ENCODE results near the gene COL4A2.
"Not testable (repeated sequence)": the region's sequence is repeated elsewhere in the genome, so short reads cannot be mapped to it uniquely, and the experiment has no call there.

COL4A2 gene

DNA sequence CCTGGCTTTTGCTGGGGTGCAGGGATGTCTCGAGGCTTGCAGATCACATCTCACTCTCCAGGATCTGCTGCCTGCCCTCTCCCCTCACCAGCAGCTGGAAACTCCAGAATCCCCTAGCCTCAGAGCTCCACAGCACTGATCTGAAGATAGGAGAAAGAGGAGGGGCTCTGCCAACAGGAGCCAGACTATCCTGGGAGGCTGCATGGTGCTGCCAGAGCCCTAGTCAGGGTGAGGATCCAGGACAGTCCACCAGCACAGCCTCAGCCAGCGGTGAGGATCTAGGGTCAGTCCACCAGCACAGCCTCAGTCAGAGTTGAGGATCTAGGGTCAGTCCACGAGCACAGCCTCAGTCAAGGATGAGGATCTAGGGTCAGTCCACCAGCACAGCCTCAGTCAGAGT is 189.2 kb downstream of the COL4A2 start:
- DNase-seq (ENCODE audit: low read depth in 3 of 3), result no peak

DNA sequence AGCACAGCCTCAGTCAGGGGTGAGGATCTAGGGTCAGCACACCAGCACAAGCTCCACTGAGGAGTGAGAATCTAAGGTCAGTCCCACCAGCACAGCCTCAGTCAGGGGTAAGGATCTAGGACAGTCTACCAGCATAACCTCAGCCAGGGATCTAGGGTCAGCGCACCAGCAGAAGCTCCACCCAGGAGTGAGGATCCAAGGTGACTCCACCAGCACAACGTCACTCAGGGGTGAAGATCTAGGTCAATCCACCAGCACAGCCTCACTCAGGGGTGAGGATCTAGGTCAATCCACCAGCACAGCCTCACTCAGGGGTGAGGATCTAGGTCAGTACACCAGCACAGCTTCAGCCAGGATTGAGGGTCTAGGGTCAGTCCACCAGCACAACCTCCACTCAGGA is 189.9 kb downstream of the COL4A2 start:
- DNase-seq (ENCODE audit: low read depth in 3 of 3), result no peak

DNA sequence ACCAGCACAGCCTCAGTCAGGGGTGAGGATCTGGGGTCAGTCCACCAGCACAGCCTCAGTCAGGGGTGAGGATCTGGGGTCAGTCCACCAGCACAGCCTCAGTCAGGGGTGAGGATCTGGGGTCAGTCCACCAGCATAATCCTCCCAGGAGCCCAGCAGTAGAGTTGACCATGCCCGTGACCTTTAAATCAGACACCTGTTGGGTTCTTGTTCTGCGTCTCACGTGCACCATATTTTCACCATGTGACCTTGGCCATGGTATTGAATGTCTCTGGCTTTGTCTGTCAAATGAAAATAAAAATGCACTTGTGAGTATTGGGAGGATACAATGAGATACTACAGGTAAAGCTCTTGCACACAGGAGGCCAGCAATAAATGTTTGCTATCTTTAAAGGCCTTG is 190.8 kb downstream of the COL4A2 start:
- not testable (repeated sequence) for DNase-seq (ENCODE audit: low read depth in 3 of 3)

DNA sequence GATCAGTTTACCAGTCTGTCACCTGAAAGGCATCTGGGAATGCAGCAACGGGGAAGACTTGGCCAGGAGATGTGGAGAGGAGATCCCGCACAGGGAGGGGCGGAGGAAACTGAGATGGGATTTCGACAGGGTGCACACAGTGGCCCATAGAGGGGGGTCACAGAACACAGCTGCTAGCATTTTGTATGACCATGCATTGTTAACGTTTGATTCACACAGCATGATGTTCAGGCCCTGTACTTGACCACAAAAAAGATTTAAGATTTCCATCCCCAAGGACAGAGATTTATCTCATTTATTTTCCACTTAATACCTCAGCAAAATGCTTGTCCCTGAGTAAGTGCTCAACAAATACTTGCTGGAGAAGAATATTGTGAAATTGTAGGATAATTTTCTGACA is 191.2 kb downstream of the COL4A2 start:
- DNase-seq (ENCODE audit: low read depth in 3 of 3), result no peak

DNA sequence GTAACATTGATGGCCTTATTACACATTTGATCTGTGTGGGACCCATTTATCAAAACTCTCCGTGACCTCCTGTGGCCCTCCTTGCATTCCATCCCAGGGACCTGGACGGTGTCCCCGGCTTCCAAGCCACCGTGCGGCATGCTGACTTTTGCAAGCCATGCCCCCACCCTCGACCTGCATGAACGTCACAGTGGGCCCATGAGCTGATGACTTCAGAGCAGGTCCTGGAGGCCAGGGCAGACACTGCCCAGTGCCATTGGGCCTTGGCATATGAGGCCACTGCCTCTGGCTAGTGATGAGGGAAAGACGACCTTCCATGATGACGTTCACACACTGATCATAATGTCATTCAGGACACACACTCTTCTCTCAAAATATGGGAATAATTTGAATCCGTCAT is 191.7 kb downstream of the COL4A2 start:
- DNase-seq (ENCODE audit: low read depth in 3 of 3), result no peak

DNA sequence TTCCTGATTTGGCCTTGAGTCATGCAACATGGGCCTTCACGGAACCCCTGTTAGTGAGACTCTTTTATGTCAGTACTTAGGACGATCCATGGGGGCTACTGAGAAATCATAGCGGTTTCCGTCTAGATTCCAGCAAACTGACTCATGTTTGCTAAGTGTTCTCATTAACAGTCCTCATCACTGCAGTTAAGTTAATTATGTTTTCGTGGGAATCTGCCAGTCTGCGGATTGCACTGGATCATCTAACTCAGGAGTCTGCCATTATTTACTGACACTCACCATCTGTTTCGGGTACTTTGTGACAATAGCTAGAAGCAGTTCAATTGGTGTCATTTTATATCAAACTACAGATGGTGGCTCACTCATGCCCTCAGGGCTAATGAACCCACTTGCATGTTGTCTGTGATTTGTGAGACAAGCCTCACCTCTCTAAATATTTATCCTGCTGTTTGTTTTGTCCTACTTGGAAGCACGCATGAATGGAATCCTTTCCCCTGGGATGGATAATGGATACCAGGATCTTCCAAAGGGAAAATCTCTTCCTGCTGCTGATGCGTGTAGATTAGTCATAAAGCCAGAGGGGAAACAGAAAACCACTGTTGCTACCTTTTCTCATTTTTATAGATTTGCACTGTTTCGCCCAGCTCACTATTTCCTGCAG is 192.7 kb downstream of the COL4A2 start:
- DNase-seq (ENCODE audit: low read depth in 3 of 3), result no peak

DNA sequence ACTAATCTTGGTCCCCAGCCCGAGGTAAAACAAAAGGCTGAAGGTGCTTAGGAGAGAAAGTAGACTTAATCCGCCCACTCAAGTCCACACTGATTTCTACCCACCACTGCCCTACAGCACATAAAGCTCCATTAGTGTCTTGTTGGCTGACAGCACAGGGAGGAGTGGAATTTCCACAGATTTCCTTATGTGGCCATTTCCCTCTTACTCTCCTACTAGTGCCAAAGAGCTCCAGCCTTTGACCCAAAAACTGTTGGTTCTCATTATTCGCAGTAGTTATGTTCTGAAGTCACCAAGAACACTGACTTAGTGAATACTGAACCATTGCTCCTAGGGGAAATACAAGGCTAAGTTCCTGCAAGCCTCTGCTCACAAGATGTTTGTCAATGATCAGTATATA is 193.3 kb downstream of the COL4A2 start:
- DNase-seq (ENCODE audit: low read depth in 3 of 3), result no peak

DNA sequence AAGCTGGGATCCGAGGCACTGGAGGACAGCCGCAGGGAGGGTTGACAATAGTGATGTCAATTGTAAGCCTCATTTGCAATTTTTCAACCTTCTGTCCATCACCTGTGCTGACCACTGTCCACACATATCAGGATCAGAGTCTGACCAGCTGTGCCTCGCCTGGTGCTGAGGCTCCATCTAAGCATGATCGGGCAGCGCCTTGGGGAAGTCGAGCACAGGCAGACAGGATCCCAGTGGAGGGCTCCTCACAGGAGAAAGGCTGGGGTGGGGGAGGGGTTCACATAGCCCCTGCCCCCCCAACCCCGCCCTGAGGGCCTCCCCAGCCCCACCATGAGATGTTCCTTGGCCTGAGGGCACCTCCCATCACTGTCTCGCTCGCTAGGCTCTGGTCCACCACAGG is 194.1 kb downstream of the COL4A2 start:
- no peak for DNase-seq (ENCODE audit: low read depth in 3 of 3)

DNA sequence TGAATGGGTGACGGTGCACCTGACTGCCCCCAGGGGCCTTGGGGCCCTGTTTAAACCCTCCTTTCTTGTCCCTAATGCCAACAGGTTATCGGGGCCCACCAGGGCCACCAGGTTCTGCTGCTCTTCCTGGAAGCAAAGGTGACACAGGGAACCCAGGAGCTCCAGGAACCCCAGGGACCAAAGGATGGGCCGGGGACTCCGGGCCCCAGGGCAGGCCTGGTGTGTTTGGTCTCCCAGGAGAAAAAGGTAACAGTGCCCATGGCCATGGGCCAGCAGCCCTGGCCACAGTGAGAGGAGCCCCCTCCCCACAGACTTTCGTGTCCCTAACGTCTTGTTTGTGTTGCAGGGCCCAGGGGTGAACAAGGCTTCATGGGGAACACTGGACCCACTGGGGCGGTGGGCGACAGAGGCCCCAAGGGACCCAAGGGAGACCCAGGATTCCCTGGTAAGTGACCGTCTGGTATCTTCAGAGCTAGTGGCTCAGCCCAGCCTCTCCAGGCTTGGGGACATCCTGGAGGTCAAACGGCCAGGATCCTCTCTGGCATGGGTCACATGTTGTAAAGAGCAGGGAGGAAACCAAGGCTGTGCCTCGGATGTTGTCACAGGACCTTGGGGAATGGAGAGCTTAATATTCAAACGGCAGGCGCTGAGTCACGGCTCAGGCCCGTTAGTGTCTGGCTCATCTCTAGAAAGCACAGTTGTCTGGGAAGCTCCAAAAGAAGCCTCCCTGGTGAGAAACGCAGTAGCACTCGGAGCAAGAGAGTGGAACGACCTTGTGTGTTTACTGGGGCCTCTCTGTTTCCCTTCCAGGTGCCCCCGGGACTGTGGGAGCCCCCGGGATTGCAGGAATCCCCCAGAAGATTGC is 196.2 kb downstream of the COL4A2 start:
- no peak for DNase-seq (ENCODE audit: low read depth in 3 of 3)

DNA sequence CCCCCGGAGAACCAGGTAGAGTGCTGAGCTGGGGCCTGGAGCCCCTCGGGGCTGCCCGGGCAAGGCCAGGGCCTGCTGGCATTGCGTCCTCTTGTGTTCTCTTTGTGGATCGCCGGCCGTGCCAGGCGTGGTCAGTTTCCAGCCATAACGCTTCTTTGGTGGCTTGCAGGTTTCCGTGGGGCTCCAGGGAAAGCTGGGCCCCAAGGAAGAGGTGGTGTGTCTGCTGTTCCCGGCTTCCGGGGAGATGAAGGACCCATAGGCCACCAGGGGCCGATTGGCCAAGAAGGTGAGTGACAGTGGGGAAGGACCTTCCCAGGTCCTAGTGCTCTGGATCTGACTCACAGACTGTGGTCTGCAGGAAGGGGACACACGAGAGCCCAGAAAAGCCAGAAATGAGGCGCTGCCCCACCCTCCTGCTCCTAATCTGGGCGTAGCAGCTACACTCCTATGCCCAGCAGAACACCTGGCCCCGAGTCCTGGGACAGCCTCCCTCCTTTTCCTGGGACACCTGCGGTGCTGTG is 197.0 kb downstream of the COL4A2 start:
- no peak for DNase-seq (ENCODE audit: low read depth in 3 of 3)

DNA sequence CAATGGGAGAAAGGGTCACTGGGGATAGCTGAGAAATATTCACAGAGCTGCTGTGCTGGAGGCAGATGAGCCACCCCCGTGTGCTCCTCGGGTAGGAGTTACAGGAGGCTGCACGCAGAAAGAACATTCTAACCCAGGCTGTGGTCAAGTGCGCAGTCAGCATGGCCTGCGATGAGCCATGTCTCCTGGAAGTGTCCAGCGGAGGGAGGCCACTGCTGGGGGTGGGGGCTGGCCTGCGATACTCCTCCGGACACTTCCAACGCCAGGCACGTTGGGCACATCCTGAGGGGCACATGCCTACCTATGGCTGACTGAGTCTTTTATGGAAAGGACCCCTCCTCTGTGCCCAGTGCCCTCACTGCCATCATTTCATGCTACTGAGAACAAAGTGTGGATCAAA is 198.5 kb downstream of the COL4A2 start:
- DNase-seq (ENCODE audit: low read depth in 3 of 3), result no peak

DNA sequence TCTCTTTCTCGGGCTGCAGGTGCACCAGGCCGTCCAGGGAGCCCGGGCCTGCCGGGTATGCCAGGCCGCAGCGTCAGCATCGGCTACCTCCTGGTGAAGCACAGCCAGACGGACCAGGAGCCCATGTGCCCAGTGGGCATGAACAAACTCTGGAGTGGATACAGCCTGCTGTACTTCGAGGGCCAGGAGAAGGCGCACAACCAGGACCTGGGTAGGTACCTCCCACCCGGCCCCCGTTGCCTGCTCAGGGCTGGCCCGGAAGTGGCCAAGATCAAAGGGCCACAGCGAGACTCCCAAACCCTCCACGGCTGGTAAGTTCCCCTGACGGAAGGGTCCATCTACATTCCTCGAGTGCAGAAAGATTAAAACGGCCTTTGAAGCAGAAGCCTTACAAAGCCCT is 199.3 kb downstream of the COL4A2 start:
- no peak for DNase-seq (ENCODE audit: low read depth in 3 of 3)

DNA sequence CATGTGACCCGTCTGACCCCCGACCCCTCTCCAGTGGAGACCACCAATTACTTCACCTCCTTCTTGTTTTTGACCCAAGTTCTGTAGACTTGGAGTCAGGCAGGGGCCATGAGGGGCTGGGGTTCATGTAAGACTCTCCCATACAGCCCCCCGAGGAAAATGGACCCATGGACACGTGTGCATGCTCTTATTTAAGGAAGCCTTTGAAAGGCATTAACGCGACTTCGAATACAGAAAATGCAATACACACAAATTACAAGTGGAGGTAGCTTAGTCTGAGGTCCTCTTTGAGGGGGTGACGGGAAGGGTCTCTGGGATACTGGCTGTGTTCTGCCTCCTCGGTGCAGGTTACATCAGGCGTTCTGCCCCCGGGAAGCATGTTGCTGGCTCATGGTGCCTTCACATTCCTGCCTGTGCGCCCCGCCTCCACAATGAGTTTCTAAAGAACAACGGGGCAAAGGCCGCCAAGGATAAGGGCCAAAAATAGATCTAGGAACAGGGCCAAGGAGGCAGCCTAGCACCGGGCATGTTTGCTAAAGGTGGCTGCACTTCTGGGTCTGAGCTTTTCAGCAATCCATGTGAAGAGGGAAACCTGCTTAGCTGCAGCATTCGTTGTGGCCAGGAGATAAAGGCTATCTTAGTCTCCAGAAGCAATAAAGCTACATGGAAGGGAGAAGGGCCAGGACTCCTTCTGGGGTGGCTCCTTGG is 199.9 kb downstream of the COL4A2 start:
- DNase-seq (ENCODE audit: low read depth in 3 of 3), result no peak

DNA sequence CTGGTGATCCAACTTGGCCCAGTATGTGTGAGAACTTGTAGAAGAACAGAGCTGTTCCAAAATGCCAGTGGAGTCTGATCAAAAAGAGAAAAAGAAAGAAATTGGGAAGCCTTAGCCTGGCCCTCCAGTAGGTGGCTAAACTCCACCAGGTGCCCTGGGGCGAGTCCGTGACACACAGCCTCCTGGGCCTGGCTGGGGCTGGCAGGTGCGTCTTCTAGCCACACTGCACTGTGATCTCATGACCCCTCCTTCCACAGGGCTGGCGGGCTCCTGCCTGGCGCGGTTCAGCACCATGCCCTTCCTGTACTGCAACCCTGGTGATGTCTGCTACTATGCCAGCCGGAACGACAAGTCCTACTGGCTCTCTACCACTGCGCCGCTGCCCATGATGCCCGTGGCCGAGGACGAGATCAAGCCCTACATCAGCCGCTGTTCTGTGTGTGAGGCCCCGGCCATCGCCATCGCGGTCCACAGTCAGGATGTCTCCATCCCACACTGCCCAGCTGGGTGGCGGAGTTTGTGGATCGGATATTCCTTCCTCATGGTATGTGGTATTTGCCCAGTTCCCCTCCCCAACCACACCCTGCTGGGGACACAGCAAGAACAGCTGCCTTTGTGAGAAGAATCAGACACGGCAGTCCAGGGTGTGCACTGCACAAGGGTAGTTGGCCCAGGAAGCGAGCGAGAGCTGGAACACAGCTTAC is 200.7 kb downstream of the COL4A2 start:
- no peak for DNase-seq (ENCODE audit: low read depth in 3 of 3)

DNA sequence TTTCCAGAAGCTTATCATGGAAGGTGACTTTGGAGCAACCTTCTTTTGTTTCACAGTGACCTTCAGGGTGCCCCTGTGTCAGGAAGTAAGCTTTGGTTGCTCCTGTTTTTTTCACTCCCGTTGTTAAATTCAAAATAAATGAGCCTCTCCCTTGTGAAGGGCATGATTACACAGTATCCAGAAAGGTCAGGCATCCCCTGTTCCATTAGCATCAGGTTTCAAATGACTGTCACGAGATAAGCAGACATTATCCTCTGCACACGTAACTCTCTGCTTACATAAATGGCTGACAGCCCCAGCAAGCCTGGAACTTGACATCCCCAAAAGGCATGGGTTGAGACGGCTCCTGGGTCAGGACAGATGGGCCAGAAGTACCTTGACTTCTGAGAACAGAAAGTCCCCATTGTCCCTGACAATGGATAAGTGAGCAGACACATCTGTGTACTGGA is 202.4 kb downstream of the COL4A2 start:
- DNase-seq (ENCODE audit: low read depth in 3 of 3), result no peak

DNA sequence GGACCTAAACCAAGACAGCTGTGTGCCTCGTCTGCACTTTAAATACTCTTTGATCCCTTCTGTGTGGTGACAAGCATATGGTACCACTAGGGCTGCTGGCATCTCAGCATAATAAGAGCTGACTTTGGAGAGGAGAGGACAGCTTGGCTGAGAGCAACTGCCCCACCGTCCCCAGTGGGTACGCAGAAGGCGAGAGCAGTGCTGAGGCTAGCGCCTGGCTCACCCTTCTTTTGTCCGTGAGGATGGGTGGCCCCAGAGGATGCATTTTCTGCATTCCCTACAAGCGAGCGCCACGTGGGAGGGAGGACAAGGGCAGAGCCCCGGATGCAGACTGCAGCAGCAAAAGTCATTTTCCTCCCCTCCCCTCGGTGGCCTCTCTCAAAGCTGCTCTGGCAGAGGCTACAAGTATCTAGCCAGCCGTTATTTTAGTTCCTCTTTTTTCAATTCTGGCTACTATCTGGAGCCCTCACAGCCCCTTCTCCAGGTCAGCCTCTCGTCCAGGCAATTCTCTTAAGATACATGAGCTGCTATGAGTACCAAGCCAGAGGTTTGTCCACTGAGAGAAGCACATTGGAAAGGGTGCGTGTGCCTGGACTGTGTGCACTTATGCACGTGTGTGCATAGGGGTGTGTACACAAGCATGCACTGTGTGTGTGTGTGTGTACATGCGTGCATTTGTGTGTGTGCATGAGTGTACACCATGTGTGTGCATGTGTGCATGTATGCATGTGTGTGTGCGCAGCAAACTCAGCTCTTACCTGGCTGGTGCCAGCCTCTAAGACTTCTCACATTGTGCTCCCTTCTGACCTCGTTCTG is 203.1 kb downstream of the COL4A2 start:
- DNase-seq (ENCODE audit: low read depth in 3 of 3), result no peak

DNA sequence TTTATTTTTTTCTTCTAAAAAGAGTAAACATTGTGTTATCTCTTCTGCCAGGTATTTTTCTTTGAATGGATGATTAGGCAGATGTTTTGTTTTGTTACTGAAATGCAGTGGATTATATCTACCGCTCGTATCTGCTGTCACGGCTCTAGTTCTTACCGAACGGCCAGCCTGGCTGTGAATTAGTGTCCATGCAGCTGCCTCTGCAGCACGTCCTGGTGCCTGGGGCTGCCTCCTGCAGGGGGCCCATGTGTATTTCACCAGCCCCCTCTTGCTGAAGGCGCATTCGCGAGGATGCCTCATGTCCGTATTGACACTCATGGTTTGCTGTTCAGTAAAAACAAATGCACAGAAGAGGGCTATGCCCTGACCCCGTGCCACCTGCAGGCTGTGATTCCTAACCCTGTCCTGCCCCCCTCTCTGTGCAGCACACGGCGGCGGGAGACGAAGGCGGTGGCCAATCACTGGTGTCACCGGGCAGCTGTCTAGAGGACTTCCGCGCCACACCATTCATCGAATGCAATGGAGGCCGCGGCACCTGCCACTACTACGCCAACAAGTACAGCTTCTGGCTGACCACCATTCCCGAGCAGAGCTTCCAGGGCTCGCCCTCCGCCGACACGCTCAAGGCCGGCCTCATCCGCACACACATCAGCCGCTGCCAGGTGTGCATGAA is 204.6 kb downstream of the COL4A2 start:
- no peak for DNase-seq (ENCODE audit: low read depth in 3 of 3)

DNA sequence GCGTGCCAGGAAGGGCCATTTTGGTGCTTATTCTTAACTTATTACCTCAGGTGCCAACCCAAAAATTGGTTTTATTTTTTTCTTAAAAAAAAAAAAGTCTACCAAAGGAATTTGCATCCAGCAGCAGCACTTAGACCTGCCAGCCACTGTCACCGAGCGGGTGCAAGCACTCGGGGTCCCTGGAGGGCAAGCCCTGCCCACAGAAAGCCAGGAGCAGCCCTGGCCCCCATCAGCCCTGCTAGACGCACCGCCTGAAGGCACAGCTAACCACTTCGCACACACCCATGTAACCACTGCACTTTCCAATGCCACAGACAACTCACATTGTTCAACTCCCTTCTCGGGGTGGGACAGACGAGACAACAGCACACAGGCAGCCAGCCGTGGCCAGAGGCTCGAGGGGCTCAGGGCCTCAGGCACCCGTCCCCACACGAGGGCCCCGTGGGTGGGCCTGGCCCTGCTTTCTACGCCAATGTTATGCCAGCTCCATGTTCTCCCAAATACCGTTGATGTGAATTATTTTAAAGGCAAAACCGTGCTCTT is 205.2 kb downstream of the COL4A2 start:
- DNase-seq (ENCODE audit: low read depth in 3 of 3), result no peak

DNA sequence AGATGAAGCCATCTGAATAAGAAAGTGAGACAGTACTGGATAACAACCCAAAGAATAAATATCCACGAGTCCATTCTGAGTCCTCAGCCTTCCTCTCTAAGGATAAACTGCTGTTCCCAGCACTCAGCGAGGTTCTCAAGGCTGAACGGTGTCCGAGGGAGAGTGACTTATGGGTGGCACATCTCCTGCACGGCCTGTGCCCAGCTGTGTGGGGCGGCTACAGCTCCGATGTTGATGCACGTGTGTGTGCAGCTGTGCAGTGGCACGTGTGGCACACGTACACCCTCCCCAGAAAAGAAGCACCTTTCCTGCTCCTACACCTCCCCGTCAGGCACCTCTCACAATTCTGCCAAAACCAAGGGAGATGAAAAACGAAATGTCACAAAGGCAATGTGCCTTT is 209.4 kb downstream of the COL4A2 start:
- DNase-seq (ENCODE audit: low read depth in 3 of 3), result no peak
